Measurements from ENCODE around the gene VPS26A. TPM values are rescaled to one million over a fixed set of nuclear protein-coding genes. Genes with fewer than 3 reads are reported as not detected.

Gene VPS26A
- total RNA-seq, 2 experiments from 2014 or later, result 32.8 to 33.0 TPM

- no peaks in the 10 kb centered on the region for H3K27me3 ChIP-seq (ENCODE audit: control insufficient read depth in 1 of 2, insufficient read depth in 2 of 2, low read length in 2 of 2)
- no peak overlapping the region for H3K4me3 Mint-ChIP-seq
- peaks cover 78% of the 10 kb centered on the region for H3K36me3 Mint-ChIP-seq (ENCODE audit: low read depth)
- H3K4me1 Mint-ChIP-seq (ENCODE audit: low read depth), result peaks cover 44% of the 10 kb centered on the region
- ChIA-PET POLR2A (no interaction called here), CTCF (interaction anchor here (7.3 kb wide), 1 partner anchor 92 kb away, joined by 57 read pairs; no protein-coding TSS in a partner anchor)
- intact Hi-C loops (cut with DNase I, micrococcal nuclease), result no loop called here
- peaks cover 54% of the 10 kb centered on the region for H3K36me3 ChIP-seq (ENCODE audit: insufficient read depth, low read length)
- no peaks in the 10 kb centered on the region for H3K27me3 Mint-ChIP-seq
- DNase-seq, result no peak
- H3K4me3 ChIP-seq (ENCODE audit: low read length), result no peak overlapping the region
- no peaks in the 10 kb centered on the region for H3K9me3 Mint-ChIP-seq
- TF ChIP-seq CTCF (IDR thresholded peaks at IDR 0.05), result no peak
- no peak for ATAC-seq (ENCODE audit: poor library complexity)
- H3K27ac Mint-ChIP-seq, result no peak overlapping the region
- H3K9me3 ChIP-seq (ENCODE audit: control insufficient read depth in 1 of 2, insufficient read depth in 1 of 2, low read length in 2 of 2), result no peaks in the 10 kb centered on the region
- no peak overlapping the region for H3K27ac ChIP-seq (ENCODE audit: low read depth in 1 of 2, low read length in 2 of 2)
- peaks cover 49% of the 10 kb centered on the region for H3K4me1 ChIP-seq (ENCODE audit: insufficient read depth, low read length)
Measured at GRCh38 chr10:69097729-69098128, 26.2 kb upstream of the VPS26A start.

- Mint-ChIP-seq H3K36me3 (ENCODE audit: low read depth) (peaks cover 89% of the 10 kb centered on the region), H3K27me3 (no peaks in the 10 kb centered on the region), H3K9me3 (no peaks in the 10 kb centered on the region), H3K27ac (peak overlapping the region; percentile 24), H3K4me1 (ENCODE audit: low read depth) (peaks cover 34% of the 10 kb centered on the region), H3K4me3 (no peak overlapping the region)
- ChIA-PET CTCF (interaction anchor here (1.6 kb wide), 1 partner anchor 23 kb away, joined by 4 read pairs; no protein-coding TSS in a partner anchor), POLR2A (no interaction called here)
- no peak for DNase-seq
- no peak for TF ChIP-seq CTCF (IDR thresholded peaks at IDR 0.05)
- ATAC-seq (ENCODE audit: poor library complexity), result no peak
- H3K27me3 ChIP-seq (ENCODE audit: control insufficient read depth in 1 of 2, insufficient read depth in 2 of 2, low read length in 2 of 2), result no peaks in the 10 kb centered on the region
- H3K27ac ChIP-seq (ENCODE audit: low read depth in 1 of 2, low read length in 2 of 2), result no peak overlapping the region
- H3K9me3 ChIP-seq (ENCODE audit: control insufficient read depth in 1 of 2, insufficient read depth in 1 of 2, low read length in 2 of 2), result no peaks in the 10 kb centered on the region
- intact Hi-C loops (cut with DNase I, micrococcal nuclease), result no loop called here
- H3K36me3 ChIP-seq (ENCODE audit: insufficient read depth, low read length), result peaks cover 74% of the 10 kb centered on the region
- H3K4me1 ChIP-seq (ENCODE audit: insufficient read depth, low read length), result peaks cover 31% of the 10 kb centered on the region
- H3K4me3 ChIP-seq (ENCODE audit: low read length), result no peak overlapping the region
Measured at GRCh38 chr10:69100136-69100872, 23.7 kb upstream of the VPS26A start.

GRCh38 chr10:69101451-69102095, 22.4 kb upstream of the VPS26A start:
- peaks cover 76% of the 10 kb centered on the region for H3K36me3 ChIP-seq (ENCODE audit: insufficient read depth, low read length)
- DNase-seq, result peak in 4 of 14 experiments; percentile 33 to 69 (median 50)
- no peak for TF ChIP-seq CTCF (IDR thresholded peaks at IDR 0.05)
- peaks cover 26% of the 10 kb centered on the region for H3K4me1 ChIP-seq (ENCODE audit: insufficient read depth, low read length)
- intact Hi-C loops (cut with DNase I, micrococcal nuclease), result no loop called here
- Mint-ChIP-seq H3K4me1 (ENCODE audit: low read depth) (peaks cover 32% of the 10 kb centered on the region), H3K27ac (no peak overlapping the region), H3K36me3 (ENCODE audit: low read depth) (peaks cover 84% of the 10 kb centered on the region), H3K9me3 (no peaks in the 10 kb centered on the region), H3K4me3 (no peak overlapping the region), H3K27me3 (no peaks in the 10 kb centered on the region)
- ATAC-seq (ENCODE audit: poor library complexity), result no peak
- no peaks in the 10 kb centered on the region for H3K27me3 ChIP-seq (ENCODE audit: control insufficient read depth in 1 of 2, insufficient read depth in 2 of 2, low read length in 2 of 2)
- no peak overlapping the region for H3K4me3 ChIP-seq (ENCODE audit: low read length)
- CTCF ChIA-PET, result interaction anchor here (1.5 kb wide), 1 partner anchor 26 kb away, joined by 3 read pairs; no protein-coding TSS in a partner anchor
- POLR2A ChIA-PET, result interaction anchor here (0.6 to 0.7 kb wide), 2 partner anchors 140 to 305 kb away, joined by 3 read pairs; no protein-coding TSS in a partner anchor
- H3K9me3 ChIP-seq (ENCODE audit: control insufficient read depth in 1 of 2, insufficient read depth in 1 of 2, low read length in 2 of 2), result no peaks in the 10 kb centered on the region
- no peak overlapping the region for H3K27ac ChIP-seq (ENCODE audit: low read depth in 1 of 2, low read length in 2 of 2)
